C4-2B (cell line): Measurements from ENCODE around the gene ARNT2.

Source experiments
- CTCF ChIP-seq: fragments of 450-650 bp; conservative IDR thresholded peaks from 2 replicates; pipeline ENCODE4 v1.5.1; 2017; ENCODE audit warnings: mild to moderate bottlenecking
- ZFX ChIP-seq: fragments of 450-650 bp; IDR thresholded peaks from 2 replicates; pipeline ENCODE4 v1.6.1; 2017

- TF ChIP-seq CTCF = no peak
- TF ChIP-seq ZFX = no peak
Observed at GRCh38 chr15:80518522-80518921, 114.3 kb downstream of the ARNT2 start.
